ENCODE measurements around the gene TPD52L2. TPM values are rescaled to one million over a fixed set of nuclear protein-coding genes. Genes with fewer than 3 reads are reported as not detected.
"Not testable (repeated sequence)": the region's sequence is repeated elsewhere in the genome, so short reads cannot be mapped to it uniquely, and the experiment has no call there.

Gene TPD52L2
- total and polyA plus RNA-seq, 2 donors (not counting 1 experiment from before 2014, with no cell fraction given) = 39.9 to 41.3 TPM

DNA sequence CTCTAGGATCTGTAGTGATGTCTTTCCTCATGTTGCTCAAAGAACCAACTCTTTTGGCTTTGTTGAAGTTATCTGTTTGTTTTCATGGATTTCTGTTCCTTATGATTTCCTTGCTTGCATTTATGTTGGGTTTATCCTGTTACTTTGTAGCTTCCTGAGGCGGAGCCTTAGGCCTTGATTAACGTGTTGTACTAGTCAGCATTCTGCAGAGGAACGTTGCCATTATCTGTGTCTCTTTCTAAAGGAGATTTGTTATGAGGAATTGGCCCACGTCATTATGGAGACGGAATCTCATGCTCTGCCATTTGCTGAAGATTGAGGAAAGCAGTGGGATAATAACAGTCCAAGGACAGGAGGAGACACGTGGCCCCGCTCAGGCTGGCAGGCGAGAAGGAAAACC lies 61.2 kb downstream of the TPD52L2 start:
- H3K36me3 ChIP-seq (replicated peaks in 1 of 2; ENCODE audit: control extremely low read depth in 1 of 2, control insufficient read depth in 1 of 2, extremely low read depth in 1 of 2, insufficient read depth in 2 of 2, low read length in 1 of 2) = peaks cover 0 to 33% of the 10 kb centered on the region in 2 experiments
- no peak overlapping the region for H3K27ac ChIP-seq (ENCODE audit: low read length in 2 of 2)
- no peak for ATAC-seq (ENCODE audit: low read depth)
- H3K27me3 ChIP-seq (replicated peaks in 1 of 4; ENCODE audit: control extremely low read depth in 1 of 4, control insufficient read depth in 3 of 4, insufficient read depth in 4 of 4, low read length in 3 of 4) = no peaks in the 10 kb centered on the region
- H3K4me1 ChIP-seq (ENCODE audit: control insufficient read depth in 2 of 2, insufficient read depth in 2 of 2, low read length in 2 of 2) = no peaks in the 10 kb centered on the region
- DNase-seq = no peak
- H4K20me1 ChIP-seq (ENCODE audit: control insufficient read depth, insufficient read depth, low read length, poor library complexity, severe bottlenecking) = peaks cover 74% of the 10 kb centered on the region
- no peak overlapping the region for H3K4me3 ChIP-seq (ENCODE audit: control extremely low read depth in 1 of 5, extremely low read depth in 1 of 5, insufficient read depth in 1 of 5, low read depth in 2 of 5, low read length in 4 of 5)
- Mint-ChIP-seq H3K4me1 (no peaks in the 10 kb centered on the region), H3K27me3 (no peaks in the 10 kb centered on the region), H3K4me3 (no peak overlapping the region), H3K9me3 (ENCODE audit: insufficient read depth) (no peaks in the 10 kb centered on the region), H3K27ac (no peak overlapping the region)
- WGBS (ENCODE audit: insufficient coverage) = 96% methylated on average over 6 of the region's 8 CpGs
- H2AFZ ChIP-seq (ENCODE audit: insufficient read depth, low read depth, low read length, poor library complexity, severe bottlenecking) = no peak overlapping the region
- H3K79me2 ChIP-seq (ENCODE audit: control insufficient read depth, insufficient read depth, low read length) = peaks cover 94% of the 10 kb centered on the region
- intact Hi-C loops (cut with micrococcal nuclease) = no loop called here
- no peaks in the 10 kb centered on the region for H3K9me3 ChIP-seq (ENCODE audit: control extremely low read depth in 1 of 3, control insufficient read depth in 2 of 3, insufficient read depth in 1 of 3, low read length in 2 of 3)
- no peak overlapping the region for H3K9ac ChIP-seq (ENCODE audit: low read length)
- TF ChIP-seq EZH2 (IDR thresholded peaks at IDR 0.05; ENCODE audit: borderline replicate concordance, insufficient read depth, low read depth, low read length, poor library complexity, severe bottlenecking) (no peak), CTCF (IDR thresholded peaks at IDR 0.05) (no peak)
- POLR2A ChIA-PET = no interaction called here
- H3K4me2 ChIP-seq (replicated peaks; ENCODE audit: low read depth, low read length, poor library complexity, severe bottlenecking) = no peak overlapping the region
- CTCF ChIA-PET = interaction anchor here (0.9 to 1.2 kb wide), 2 partner anchors 14 to 16 kb away, joined by 3 to 4 read pairs; no protein-coding TSS in a partner anchor

DNA sequence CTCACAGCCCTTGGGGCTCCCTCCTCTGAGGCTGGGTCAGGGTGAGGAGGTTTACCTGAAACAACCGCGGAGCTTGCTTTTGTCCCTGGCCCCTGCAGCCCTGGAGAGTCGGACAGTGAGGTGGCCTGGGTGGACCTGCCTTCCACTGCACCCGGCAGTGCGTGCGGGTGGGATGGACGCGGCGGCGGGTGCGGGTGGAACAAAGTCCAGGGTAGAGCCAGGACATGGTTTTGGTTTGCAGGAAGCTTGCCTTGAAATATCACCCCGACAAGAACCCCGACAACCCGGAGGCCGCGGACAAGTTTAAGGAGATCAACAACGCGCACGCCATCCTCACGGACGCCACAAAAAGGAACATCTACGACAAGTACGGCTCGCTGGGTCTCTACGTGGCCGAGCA lies 64.0 kb downstream of the TPD52L2 start:
- H2AFZ ChIP-seq (ENCODE audit: insufficient read depth, low read depth, low read length, poor library complexity, severe bottlenecking) = no peak overlapping the region
- DNase-seq = no peak
- no peak overlapping the region for H3K4me3 Mint-ChIP-seq
- TF ChIP-seq EZH2 (IDR thresholded peaks at IDR 0.05; ENCODE audit: borderline replicate concordance, insufficient read depth, low read depth, low read length, poor library complexity, severe bottlenecking) (no peak), CTCF (IDR thresholded peaks at IDR 0.05) (no peak)
- no peaks in the 10 kb centered on the region for H3K4me1 ChIP-seq (ENCODE audit: control insufficient read depth in 2 of 2, insufficient read depth in 2 of 2, low read length in 2 of 2)
- H3K27ac Mint-ChIP-seq = no peak overlapping the region
- 97% methylated on average over 25 of the region's 26 CpGs for WGBS (ENCODE audit: insufficient coverage)
- H3K27ac ChIP-seq (ENCODE audit: low read length in 2 of 2) = no peak overlapping the region
- no peaks in the 10 kb centered on the region for H3K27me3 ChIP-seq (replicated peaks in 1 of 4; ENCODE audit: control extremely low read depth in 1 of 4, control insufficient read depth in 3 of 4, insufficient read depth in 4 of 4, low read length in 3 of 4)
- ChIA-PET CTCF (interaction anchor here (1.1 kb wide), 1 partner anchor 705 kb away, joined by 3 read pairs; no protein-coding TSS in a partner anchor), POLR2A (interaction anchor here (0.6 kb wide), 1 partner anchor 165 kb away, joined by 3 read pairs; no protein-coding TSS in a partner anchor)
- H3K9me3 ChIP-seq (ENCODE audit: control extremely low read depth in 1 of 3, control insufficient read depth in 2 of 3, insufficient read depth in 1 of 3, low read length in 2 of 3) = no peaks in the 10 kb centered on the region
- no peak overlapping the region for H3K9ac ChIP-seq (ENCODE audit: low read length)
- peaks cover 75% of the 10 kb centered on the region for H4K20me1 ChIP-seq (ENCODE audit: control insufficient read depth, insufficient read depth, low read length, poor library complexity, severe bottlenecking)
- H3K9me3 Mint-ChIP-seq (ENCODE audit: insufficient read depth) = no peaks in the 10 kb centered on the region
- peaks cover 0 to 51% of the 10 kb centered on the region in 2 experiments for H3K36me3 ChIP-seq (replicated peaks in 1 of 2; ENCODE audit: control extremely low read depth in 1 of 2, control insufficient read depth in 1 of 2, extremely low read depth in 1 of 2, insufficient read depth in 2 of 2, low read length in 1 of 2)
- H3K4me2 ChIP-seq (replicated peaks; ENCODE audit: low read depth, low read length, poor library complexity, severe bottlenecking) = no peak overlapping the region
- no peak for ATAC-seq (ENCODE audit: low read depth)
- H3K79me2 ChIP-seq (ENCODE audit: control insufficient read depth, insufficient read depth, low read length) = peaks cover 75% of the 10 kb centered on the region
- H3K4me3 ChIP-seq (ENCODE audit: control extremely low read depth in 1 of 5, extremely low read depth in 1 of 5, insufficient read depth in 1 of 5, low read depth in 2 of 5, low read length in 4 of 5) = no peak overlapping the region
- intact Hi-C loops (cut with micrococcal nuclease) = no loop called here
- H3K27me3 Mint-ChIP-seq = no peaks in the 10 kb centered on the region
- no peaks in the 10 kb centered on the region for H3K4me1 Mint-ChIP-seq

- H3K27ac ChIP-seq (ENCODE audit: low read length in 2 of 2); H3K27me3 ChIP-seq (replicated peaks in 1 of 4; ENCODE audit: control extremely low read depth in 1 of 4, control insufficient read depth in 3 of 4, insufficient read depth in 4 of 4, low read length in 3 of 4); H3K27ac Mint-ChIP-seq; H3K4me3 ChIP-seq (ENCODE audit: control extremely low read depth in 1 of 5, extremely low read depth in 1 of 5, insufficient read depth in 1 of 5, low read depth in 2 of 5, low read length in 4 of 5); ATAC-seq (ENCODE audit: low read depth); H3K27me3 Mint-ChIP-seq; H3K9me3 Mint-ChIP-seq (ENCODE audit: insufficient read depth); H3K4me1 Mint-ChIP-seq; H3K9me3 ChIP-seq (ENCODE audit: control extremely low read depth in 1 of 3, control insufficient read depth in 2 of 3, insufficient read depth in 1 of 3, low read length in 2 of 3); H3K9ac ChIP-seq (ENCODE audit: low read length); H2AFZ ChIP-seq (ENCODE audit: insufficient read depth, low read depth, low read length, poor library complexity, severe bottlenecking); H3K4me2 ChIP-seq (replicated peaks; ENCODE audit: low read depth, low read length, poor library complexity, severe bottlenecking); DNase-seq; H3K4me1 ChIP-seq (ENCODE audit: control insufficient read depth in 2 of 2, insufficient read depth in 2 of 2, low read length in 2 of 2); H3K4me3 Mint-ChIP-seq; intact Hi-C loops (cut with micrococcal nuclease): not testable (repeated sequence)
- WGBS (ENCODE audit: insufficient coverage) = 98% methylated on average over 31 of the region's 31 CpGs
- Histone ChIP-seq H3K36me3 (replicated peaks in 1 of 2; ENCODE audit: control extremely low read depth in 1 of 2, control insufficient read depth in 1 of 2, extremely low read depth in 1 of 2, insufficient read depth in 2 of 2, low read length in 1 of 2) (peaks cover 0 to 55% of the 10 kb centered on the region in 2 experiments), H3K79me2 (ENCODE audit: control insufficient read depth, insufficient read depth, low read length) (peaks cover 75% of the 10 kb centered on the region), H4K20me1 (ENCODE audit: control insufficient read depth, insufficient read depth, low read length, poor library complexity, severe bottlenecking) (peaks cover 76% of the 10 kb centered on the region)
- CTCF ChIA-PET = interaction anchor here (1.1 kb wide), 1 partner anchor 706 kb away, joined by 3 read pairs; no protein-coding TSS in a partner anchor
- POLR2A ChIA-PET = interaction anchor here (0.6 kb wide), 1 partner anchor 165 kb away, joined by 3 read pairs; no protein-coding TSS in a partner anchor
Observed at GRCh38 chr20:63929473-63929883, 64.4 kb downstream of the TPD52L2 start.
